Stimulated activated CD4-positive, alpha-beta T cell treated with anti-CD3 and anti-CD28 coated beads, Interleukin-15, amount 100 ng/mL, for 1 hour (primary cell): ENCODE measurements around the gene UROC1.

Experiments used
- DNase-seq, 2 donors: peaks; one replicate each; pipeline ENCODE4 v3.0.0-alpha.2; 2020; ENCODE audit warnings: low read depth in 1 of 2, low spot score in 1 of 2

Gene UROC1

DNA sequence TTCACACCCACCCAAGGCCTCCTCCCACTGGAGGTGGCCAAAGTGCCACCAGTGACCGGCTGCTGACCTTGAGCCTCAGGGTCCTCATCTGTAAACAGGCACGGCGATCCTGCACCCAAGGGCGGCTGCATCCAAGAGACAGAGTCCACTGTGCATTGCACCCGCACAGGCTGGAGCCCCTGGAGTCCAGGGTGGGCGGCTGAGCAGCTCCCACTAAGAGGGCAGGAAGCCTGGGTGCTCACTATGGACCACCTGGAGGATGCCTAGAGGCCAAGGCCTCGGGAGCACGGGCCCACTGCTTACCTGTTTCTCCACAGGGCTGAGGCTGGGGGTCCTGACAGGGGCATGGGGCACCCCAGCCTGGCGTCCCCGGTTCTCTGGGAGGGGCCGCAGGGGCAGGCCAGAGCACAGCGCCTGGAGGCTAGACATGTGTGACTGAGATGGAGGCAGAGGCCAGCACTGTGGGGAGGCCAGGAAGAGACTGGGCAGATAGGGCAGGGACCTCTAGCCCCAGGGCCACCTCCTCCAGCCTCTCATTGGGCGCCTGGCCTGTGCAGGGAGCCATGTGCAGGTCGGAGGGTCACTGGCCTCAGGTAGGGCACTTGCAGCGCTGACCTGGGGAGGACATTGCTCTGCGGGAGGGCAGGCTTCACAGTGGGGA lies at the start of gene UROC1:
Gene UROC1, minus strand, starts transcription at position 483 of the 661 bp plus-strand sequence. Its CDS starts 54 bp downstream, at position 429.
- no peak for DNase-seq

GRCh38 chr3:126562737-126563276 lies 45.2 kb upstream of the UROC1 start:
- DNase-seq = no peak

DNA sequence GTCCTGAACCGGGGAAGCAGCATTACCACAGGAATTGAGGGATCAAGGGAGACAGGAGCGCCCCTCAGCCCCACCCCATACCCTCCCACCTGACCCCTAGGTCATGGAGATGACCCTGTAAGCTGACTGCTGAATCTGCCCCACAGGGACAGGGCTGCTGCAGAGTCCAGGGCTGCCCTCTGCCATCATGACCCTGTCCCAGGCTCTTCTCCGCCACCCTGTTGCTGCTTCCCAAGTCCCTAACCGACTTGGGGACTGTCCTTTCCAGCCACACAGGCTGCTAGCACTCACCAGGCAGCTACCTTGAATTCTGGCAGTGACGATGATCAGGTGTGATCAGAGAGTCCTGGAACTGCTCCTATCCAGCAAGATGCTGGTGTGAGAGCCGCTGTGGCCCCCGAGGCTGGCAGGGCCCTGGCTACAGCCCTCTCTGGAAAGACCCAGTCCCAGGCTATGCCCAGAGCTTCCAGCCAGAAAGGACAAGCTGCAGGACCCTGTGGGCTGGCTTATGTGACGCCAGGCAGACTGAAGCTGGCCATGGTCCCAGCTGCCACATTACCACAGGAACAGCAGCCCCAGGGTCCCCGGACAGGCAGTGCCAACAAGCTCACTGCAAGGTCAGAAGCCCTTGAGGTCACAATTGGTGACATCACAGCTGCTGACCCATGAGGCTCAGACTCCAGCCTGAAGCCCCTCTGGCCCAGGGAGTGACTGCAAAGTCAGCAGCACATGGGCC lies 40.9 kb upstream of the UROC1 start, which contains the start of gene C3orf22:
Gene C3orf22, minus strand, starts transcription at position 597 of the 736 bp plus-strand sequence. CDS start 5,542 bp downstream, outside the sequence.
- no peak for DNase-seq

GRCh38 chr3:126557761-126558160 lies 40.2 kb upstream of the UROC1 start:
- no peak for DNase-seq

GRCh38 chr3:126557415-126557745 lies 39.8 kb upstream of the UROC1 start:
- DNase-seq = no peak

DNA sequence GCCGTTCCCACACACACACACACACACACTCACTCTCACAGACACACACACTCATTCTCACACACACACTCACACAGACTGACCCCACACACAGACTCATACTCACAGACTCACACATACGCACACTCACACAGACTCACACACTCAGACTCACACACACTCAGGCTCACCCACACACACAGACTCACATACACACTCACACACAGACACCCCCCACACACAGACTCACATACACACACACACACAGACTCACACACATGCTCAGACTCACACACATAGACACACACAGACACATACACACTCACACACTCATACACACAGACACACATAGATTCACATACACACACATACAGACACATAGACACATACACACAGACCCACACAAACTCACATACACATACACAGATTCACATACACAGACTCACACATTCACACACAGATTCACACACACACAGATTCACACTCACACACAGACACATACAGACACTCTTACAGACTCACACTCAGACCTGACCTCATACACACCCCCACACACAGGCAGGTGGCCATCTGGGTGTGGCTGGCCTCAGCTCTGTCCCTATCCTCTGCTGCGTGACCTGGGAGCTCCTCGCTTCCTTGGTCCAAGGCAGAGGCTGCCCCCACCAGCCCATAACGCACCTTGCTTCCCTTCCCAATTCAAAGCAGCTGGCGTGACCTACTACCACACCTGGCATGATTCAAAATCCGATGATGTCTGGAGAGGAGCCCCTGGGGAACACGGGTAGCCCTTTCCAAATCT lies 39.3 kb upstream of the UROC1 start:
- DNase-seq = no peak

GRCh38 chr3:126555795-126556636 lies 38.4 kb upstream of the UROC1 start:
- no peak for DNase-seq

GRCh38 chr3:126554560-126555525 lies 37.3 kb upstream of the UROC1 start:
- no peak for DNase-seq

DNA sequence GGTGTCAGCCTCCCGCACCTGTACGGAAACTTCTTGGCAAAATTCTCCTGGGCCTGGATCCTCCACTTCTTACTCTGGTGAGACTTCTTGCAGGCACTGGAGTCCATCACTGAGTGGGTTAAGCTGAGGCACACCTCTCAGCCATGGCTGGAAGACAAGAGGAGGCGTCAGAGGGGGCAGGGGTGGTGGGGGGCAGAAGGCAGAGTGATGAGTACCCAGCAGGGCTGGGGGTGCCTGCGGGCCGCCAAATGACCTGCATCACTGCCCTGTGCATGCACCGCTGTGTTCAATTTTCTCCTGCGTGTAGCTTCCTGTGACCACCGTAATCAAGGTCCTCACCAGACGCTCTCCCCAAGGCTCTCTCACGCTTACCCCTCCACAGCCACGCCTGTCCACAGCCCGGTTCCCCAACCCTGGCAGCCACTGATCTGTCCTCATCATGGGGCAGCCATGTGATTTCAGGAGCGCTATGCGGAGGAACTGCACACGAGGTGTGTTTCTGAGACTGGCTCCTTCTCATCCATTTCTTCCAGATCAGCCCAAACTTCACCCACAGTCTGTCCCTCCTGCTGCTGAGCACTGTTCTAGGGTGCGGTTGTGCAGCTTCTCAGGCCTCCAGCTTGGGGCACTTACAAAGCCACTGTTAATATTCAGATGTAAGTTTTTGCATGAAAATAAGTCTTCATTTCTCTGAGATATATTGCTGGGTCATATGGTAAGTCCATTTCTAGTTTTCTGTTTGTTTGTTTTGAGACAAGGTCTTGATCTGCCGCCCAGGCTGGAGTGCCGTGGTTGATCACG lies 35.9 kb upstream of the UROC1 start:
- DNase-seq = no peak

GRCh38 chr3:126552688-126553283 lies 35.2 kb upstream of the UROC1 start:
- no peak for DNase-seq

DNA sequence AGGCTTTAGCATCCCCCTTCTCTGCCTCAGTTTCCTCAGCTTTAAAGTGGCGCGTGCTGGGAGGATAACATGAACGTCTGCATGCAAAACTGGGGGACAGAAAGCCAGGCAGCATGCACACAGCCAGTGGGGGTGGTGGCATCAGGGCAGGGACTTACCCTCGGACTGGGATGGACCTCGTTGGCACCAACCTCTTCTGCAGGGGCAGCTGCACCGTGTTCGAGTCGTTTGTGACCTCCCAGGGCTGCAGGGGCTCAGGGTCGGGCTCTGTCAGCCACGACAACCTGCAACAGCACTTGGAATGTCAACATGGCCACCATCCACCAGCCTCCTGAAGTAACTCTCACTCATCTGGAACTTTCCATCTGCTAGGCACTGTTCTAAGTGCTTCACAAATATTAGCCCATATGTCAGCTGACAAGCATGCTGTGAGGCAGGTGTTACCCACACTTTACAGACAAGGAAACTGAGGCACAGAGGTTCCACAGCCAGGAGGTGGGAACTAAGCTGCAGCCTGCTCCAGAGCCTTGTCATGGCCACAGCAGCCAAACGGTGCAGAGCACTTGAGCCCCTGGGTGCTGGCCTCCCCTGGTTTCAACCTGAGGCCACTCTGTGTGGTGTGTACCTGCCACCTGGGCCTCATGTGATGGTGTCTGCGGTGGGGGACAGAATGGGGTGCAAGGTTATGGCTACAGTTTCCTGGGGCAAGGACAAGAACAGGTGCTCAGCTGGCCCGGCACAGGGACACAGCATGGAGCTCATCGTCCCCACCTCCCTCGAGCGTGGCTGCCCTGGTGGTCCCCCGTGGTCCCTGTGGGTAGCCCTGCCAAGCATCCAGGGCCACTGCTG lies 34.5 kb upstream of the UROC1 start:
- no peak for DNase-seq

GRCh38 chr3:126551121-126551838 lies 33.7 kb upstream of the UROC1 start:
- no peak for DNase-seq

DNA sequence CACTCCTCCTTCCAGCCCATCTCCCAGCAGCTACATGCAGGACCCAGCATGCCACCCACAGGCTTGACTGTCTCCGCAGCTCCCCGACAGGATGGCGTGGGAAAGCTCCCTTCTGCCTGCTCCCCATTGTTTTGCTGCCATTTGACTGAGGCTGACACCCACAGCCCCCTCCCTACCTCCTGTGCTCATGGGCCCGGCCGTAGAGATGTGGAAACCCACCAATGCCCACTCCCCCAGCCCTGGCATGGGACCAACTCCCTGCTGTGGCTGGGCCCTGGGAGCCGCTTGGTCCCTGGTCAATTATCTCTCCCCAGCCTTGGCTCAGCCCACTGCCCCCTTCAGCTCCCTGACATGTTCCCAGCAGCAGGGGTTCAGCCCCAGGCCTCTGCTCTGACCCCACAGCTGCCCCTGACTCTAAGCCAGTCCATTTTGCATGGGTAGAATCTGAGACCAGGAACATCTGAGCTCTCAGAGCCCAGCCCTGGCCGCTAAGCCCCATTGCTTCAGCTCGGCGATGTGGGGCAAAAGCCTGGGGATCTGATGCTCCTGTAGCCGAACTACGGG lies 33.0 kb upstream of the UROC1 start:
- no peak for DNase-seq

GRCh38 chr3:126549861-126550487 lies 32.4 kb upstream of the UROC1 start:
- no peak for DNase-seq

DNA sequence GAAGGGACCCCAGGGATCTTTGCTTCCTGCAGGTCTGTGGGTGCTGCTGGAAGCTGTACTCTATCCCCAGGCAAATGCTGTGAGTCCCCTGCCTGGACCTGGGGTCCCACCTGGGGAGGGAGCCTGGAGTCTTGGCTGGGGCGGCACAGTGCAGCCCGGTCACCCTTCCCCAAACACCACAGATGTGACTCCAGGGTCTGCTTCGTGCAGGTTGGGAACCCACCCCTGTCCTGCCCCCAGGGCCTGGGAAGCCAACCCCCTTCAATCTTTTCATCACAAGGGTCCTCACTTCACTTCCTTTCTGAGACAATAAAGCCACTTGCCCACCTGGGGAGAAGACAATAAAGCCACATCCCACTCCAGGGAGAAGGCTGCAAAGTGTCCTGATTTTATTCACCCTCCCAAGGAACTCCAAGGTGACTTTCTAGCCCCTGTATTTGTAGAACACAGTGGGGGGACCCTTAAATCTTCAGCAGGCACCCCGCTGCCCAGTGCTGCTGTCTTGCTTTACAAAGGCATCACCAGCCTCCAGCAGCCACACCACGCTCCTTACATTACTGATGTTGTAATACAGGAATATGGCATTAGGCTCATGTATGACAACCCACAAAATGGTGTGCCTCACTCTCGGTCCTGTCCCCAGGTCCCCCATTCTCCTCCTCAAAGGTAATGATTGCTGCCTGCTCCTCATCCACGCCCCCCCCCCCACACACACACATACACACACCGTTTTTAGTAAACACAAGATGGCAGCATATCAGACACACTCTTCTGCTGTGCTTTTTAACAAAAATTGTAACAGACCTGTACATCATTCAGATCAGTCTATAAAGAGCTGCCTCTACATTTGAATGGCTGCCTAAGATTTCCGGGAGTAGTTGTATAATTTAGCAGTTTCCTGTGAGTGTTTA lies 31.2 kb upstream of the UROC1 start:
- no peak for DNase-seq
